ENCODE results near the gene ADAMTSL1. TPM values are rescaled to one million over a fixed set of nuclear protein-coding genes. Genes with fewer than 3 reads are reported as not detected.

Gene ADAMTSL1
- total RNA-seq, 2 donors from 2014 or later = not detected

DNA sequence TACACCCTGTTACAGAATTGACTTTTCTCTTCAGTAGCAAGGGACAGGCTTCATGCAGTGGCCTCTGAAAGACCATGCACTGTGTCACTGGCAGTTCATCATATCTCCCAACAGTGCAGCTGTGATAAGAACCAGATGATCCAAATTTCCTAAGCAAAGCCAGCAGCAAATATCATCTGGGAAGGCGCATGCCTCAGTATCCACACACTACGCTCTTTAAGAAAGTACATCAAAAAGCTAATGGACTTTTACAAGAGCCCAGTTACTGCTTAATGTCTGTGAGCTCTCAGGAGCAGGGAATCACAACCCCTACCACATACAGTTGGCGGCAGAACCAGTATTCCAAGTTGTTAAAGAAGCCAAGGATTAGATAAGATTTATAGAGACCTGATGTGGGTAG lies 25.1 kb downstream of the ADAMTSL1 start:
- no peak overlapping the region for H3K27ac Mint-ChIP-seq
- no peaks in the 10 kb centered on the region for H3K27me3 Mint-ChIP-seq (ENCODE audit: low read depth)
- H3K4me1 Mint-ChIP-seq (ENCODE audit: low read depth) = no peaks in the 10 kb centered on the region
- no peaks in the 10 kb centered on the region for H3K36me3 Mint-ChIP-seq (ENCODE audit: insufficient read depth in 2 of 2)
- DNase-seq = no peak
- ATAC-seq (replicated peaks in 1 of 2) = no peak
- H3K4me3 Mint-ChIP-seq = no peak overlapping the region
- no peaks in the 10 kb centered on the region for H3K9me3 Mint-ChIP-seq

GRCh38 chr9:18499980-18500379 lies 26.0 kb downstream of the ADAMTSL1 start:
- Mint-ChIP-seq H3K36me3 (ENCODE audit: insufficient read depth in 2 of 2) (no peaks in the 10 kb centered on the region), H3K27ac (no peak overlapping the region), H3K4me1 (ENCODE audit: low read depth) (no peaks in the 10 kb centered on the region), H3K9me3 (no peaks in the 10 kb centered on the region), H3K27me3 (ENCODE audit: low read depth) (no peaks in the 10 kb centered on the region), H3K4me3 (no peak overlapping the region)
- ATAC-seq (replicated peaks in 1 of 2) = no peak
- no peak for DNase-seq

GRCh38 chr9:18500451-18500850 lies 26.5 kb downstream of the ADAMTSL1 start:
- Mint-ChIP-seq H3K4me3 (no peak overlapping the region), H3K9me3 (no peaks in the 10 kb centered on the region), H3K27me3 (ENCODE audit: low read depth) (no peaks in the 10 kb centered on the region), H3K27ac (no peak overlapping the region), H3K4me1 (ENCODE audit: low read depth) (no peaks in the 10 kb centered on the region), H3K36me3 (ENCODE audit: insufficient read depth in 2 of 2) (no peaks in the 10 kb centered on the region)
- DNase-seq (no peak), ATAC-seq (replicated peaks in 1 of 2) (no peak)

GRCh38 chr9:18501949-18502348 lies 28.0 kb downstream of the ADAMTSL1 start:
- H3K4me3 Mint-ChIP-seq = no peak overlapping the region
- H3K4me1 Mint-ChIP-seq (ENCODE audit: low read depth) = no peaks in the 10 kb centered on the region
- no peaks in the 10 kb centered on the region for H3K36me3 Mint-ChIP-seq (ENCODE audit: insufficient read depth in 2 of 2)
- DNase-seq (no peak), ATAC-seq (replicated peaks in 1 of 2) (no peak)
- no peaks in the 10 kb centered on the region for H3K27me3 Mint-ChIP-seq (ENCODE audit: low read depth)
- H3K9me3 Mint-ChIP-seq = no peaks in the 10 kb centered on the region
- no peak overlapping the region for H3K27ac Mint-ChIP-seq

DNA sequence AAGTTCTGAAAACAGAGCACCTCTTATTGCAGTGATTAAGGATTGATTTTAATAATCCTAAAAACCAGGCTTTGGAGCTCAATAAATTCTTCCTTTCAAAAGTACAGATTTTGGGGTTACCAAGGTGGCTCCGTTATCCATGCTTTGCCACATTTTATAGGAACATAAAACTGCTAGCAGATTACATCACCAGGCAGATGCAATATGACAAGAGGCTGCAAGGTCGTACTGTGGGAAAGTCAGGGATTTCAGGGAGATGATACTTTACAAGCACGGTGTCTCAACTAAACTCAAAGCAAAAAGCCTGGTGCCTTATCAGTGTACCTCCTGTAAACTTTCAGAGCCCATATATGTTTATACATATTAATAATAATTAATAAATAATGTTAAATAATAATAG lies 28.6 kb downstream of the ADAMTSL1 start:
- no peaks in the 10 kb centered on the region for H3K9me3 Mint-ChIP-seq
- no peaks in the 10 kb centered on the region for H3K4me1 Mint-ChIP-seq (ENCODE audit: low read depth)
- no peak for ATAC-seq (replicated peaks in 1 of 2)

DNA sequence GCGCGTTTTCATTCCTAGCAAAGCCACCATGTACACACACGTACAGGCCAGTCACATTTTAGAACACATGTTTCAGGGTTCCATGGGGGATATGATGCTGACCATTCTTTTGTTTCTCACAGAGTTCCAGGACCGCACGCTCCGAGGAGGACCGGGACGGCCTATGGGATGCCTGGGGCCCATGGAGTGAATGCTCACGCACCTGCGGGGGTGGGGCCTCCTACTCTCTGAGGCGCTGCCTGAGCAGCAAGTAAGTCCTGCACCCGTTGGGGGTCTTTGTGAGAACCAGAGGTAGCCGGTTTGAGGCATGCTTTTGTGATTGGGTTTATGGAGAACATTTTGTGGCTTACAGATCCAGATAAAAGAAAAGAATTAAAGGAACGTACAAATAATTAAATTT lies 30.8 kb downstream of the ADAMTSL1 start:
- no peaks in the 10 kb centered on the region for H3K27me3 Mint-ChIP-seq (ENCODE audit: low read depth)
- no peak for DNase-seq
- no peak overlapping the region for H3K27ac Mint-ChIP-seq
- no peak for ATAC-seq (replicated peaks in 1 of 2)
- H3K4me1 Mint-ChIP-seq (ENCODE audit: low read depth) = no peaks in the 10 kb centered on the region
- no peaks in the 10 kb centered on the region for H3K36me3 Mint-ChIP-seq (ENCODE audit: insufficient read depth in 2 of 2)
- no peak overlapping the region for H3K4me3 Mint-ChIP-seq
- H3K9me3 Mint-ChIP-seq = no peaks in the 10 kb centered on the region

More for the DNA sequence above, 28.6 kb downstream of the ADAMTSL1 start:
- Mint-ChIP-seq H3K27ac (no peak overlapping the region), H3K27me3 (ENCODE audit: low read depth) (no peaks in the 10 kb centered on the region), H3K36me3 (ENCODE audit: insufficient read depth in 2 of 2) (no peaks in the 10 kb centered on the region), H3K4me3 (no peak overlapping the region)
- no peak for DNase-seq

DNA sequence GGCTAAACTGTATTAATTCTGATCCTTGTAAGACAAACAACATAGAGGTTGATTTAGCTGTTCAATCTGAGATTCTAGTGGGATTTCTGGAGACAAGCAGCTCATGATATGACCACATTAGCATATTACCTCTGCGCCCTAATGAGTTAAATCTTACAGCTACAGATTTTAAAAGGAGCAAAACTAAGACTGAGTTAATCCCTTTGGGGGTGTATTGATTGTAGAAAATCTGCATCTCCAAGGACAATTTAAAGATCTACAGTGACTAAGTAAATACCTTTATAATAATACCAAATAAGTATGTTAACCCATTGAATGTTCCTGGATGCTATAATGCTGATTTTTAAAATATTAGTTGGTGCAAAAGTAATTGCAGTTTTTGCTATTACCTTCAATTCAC lies 33.2 kb downstream of the ADAMTSL1 start:
- H3K36me3 Mint-ChIP-seq (ENCODE audit: insufficient read depth in 2 of 2) = no peaks in the 10 kb centered on the region
- no peaks in the 10 kb centered on the region for H3K4me1 Mint-ChIP-seq (ENCODE audit: low read depth)
- DNase-seq (no peak), ATAC-seq (replicated peaks in 1 of 2) (no peak)
- no peaks in the 10 kb centered on the region for H3K27me3 Mint-ChIP-seq (ENCODE audit: low read depth)
- H3K9me3 Mint-ChIP-seq = no peaks in the 10 kb centered on the region
- no peak overlapping the region for H3K27ac Mint-ChIP-seq
- H3K4me3 Mint-ChIP-seq = no peak overlapping the region

DNA sequence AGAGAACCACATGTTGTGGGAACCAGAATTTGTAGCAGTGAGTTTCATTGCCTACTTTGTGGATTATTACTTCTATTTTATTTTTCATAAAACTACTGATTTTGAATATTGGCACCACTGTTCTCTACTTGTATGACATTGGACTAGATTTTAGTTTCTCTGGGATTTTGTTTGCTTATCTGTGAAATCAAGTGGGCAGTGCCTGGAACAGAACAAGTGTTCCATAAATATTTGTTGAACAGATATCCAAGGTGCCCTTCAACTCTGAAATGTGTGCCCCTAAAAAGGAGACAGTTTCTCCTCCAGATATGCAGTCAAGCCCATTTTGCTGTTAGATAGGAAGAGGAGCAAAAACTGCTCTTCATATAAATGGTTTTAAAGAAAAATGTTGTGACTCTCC lies 42.6 kb downstream of the ADAMTSL1 start:
- Mint-ChIP-seq H3K9me3 (peaks cover 0 to 3% of the 10 kb centered on the region in 2 donors), H3K27ac (no peak overlapping the region), H3K27me3 (ENCODE audit: low read depth) (no peaks in the 10 kb centered on the region), H3K36me3 (ENCODE audit: insufficient read depth in 2 of 2) (no peaks in the 10 kb centered on the region), H3K4me1 (ENCODE audit: low read depth) (no peaks in the 10 kb centered on the region), H3K4me3 (no peak overlapping the region)
- ATAC-seq (replicated peaks in 1 of 2) (no peak), DNase-seq (no peak)

- no peak for ATAC-seq (replicated peaks in 1 of 2)
- H3K27me3 Mint-ChIP-seq (ENCODE audit: low read depth) = no peaks in the 10 kb centered on the region
- DNase-seq = no peak
- peaks cover 2 to 3% of the 10 kb centered on the region in 2 donors for H3K9me3 Mint-ChIP-seq
- no peaks in the 10 kb centered on the region for H3K36me3 Mint-ChIP-seq (ENCODE audit: insufficient read depth in 2 of 2)
- no peaks in the 10 kb centered on the region for H3K4me1 Mint-ChIP-seq (ENCODE audit: low read depth)
- no peak overlapping the region for H3K27ac Mint-ChIP-seq
- H3K4me3 Mint-ChIP-seq = no peak overlapping the region
Measured at GRCh38 chr9:18516965-18517364, 43.0 kb downstream of the ADAMTSL1 start.

- H3K4me1 Mint-ChIP-seq (ENCODE audit: low read depth) = no peaks in the 10 kb centered on the region
- no peak overlapping the region for H3K4me3 Mint-ChIP-seq
- no peaks in the 10 kb centered on the region for H3K27me3 Mint-ChIP-seq (ENCODE audit: low read depth)
- DNase-seq = no peak
- H3K9me3 Mint-ChIP-seq = peaks cover 2 to 3% of the 10 kb centered on the region in 2 donors
- no peak for ATAC-seq (replicated peaks in 1 of 2)
- H3K36me3 Mint-ChIP-seq (ENCODE audit: insufficient read depth in 2 of 2) = no peaks in the 10 kb centered on the region
- H3K27ac Mint-ChIP-seq = no peak overlapping the region
Measured at GRCh38 chr9:18520416-18521047, 46.6 kb downstream of the ADAMTSL1 start.

DNA sequence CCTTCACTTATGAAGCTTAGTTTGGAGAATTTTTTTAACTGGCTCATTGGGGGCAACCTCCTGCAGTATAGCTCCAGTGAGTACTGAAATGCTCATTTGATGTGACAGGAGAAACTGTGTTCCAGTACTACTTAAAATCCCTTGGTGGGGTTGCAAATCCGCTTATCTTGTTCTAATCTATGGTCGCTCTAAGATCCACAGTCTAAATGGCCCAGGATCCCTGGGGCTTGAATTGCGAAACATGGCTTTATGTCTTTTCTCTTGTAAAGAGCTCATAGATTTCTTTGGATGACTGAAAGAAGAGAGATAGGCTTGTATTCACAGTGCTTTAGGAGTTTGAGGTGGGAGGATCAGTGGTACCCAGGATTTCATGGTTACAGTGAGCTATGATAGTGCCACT lies 52.7 kb downstream of the ADAMTSL1 start:
- no peak overlapping the region for H3K4me3 Mint-ChIP-seq

DNA sequence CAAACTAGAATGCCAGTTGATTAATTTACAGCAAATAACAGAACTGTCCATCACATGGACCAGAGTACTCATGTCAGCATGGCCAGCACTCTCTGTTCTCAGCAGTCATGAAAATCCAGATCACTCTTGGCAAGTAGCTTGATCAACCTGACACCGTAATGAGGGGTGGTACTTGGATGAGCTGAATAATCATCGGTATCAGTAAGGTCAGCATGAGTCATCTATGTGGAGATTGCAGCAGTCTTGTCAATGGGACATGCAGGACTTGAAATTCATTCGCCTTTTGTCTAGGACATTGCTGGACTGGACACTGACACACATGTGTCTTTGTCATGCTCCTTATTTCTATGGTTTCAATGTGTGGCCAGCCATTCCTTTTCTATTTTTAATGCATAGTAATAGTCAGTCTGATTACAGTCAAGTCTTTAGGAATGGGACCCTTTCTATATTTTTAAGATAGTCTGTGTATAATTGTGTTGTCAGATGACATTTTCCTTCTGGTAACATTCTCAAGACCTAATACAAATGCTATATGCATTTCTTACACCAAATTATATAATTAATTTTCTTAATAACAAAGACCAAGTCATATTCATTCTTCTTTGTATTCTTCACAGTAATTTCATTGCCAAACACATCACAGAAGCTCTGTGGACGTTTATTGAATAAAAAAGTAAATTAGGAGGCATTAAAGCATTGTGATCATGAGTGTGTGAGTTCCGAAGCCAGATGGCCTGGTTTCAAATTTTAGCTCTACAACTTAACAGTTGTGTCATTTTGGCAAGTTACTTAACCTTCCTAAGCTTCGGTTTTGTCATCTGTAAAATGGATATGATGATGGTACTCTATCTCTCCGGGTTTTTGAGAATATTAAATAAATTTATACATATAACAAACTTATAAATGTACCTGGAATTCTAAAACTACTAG lies 57.4 kb downstream of the ADAMTSL1 start:
- no peak for DNase-seq
- ATAC-seq (replicated peaks in 1 of 2) = no peak
- H3K4me3 Mint-ChIP-seq = no peak overlapping the region
- H3K27ac Mint-ChIP-seq = no peak overlapping the region
- H3K9me3 Mint-ChIP-seq = peaks cover 17 to 19% of the 10 kb centered on the region in 2 donors
- H3K36me3 Mint-ChIP-seq (ENCODE audit: insufficient read depth in 2 of 2) = peaks cover 4 to 7% of the 10 kb centered on the region in 2 donors
- H3K4me1 Mint-ChIP-seq (ENCODE audit: low read depth) = no peaks in the 10 kb centered on the region
- H3K27me3 Mint-ChIP-seq (ENCODE audit: low read depth) = no peaks in the 10 kb centered on the region

More for the DNA sequence above, 52.7 kb downstream of the ADAMTSL1 start:
- Mint-ChIP-seq H3K9me3 (peaks cover 0 to 6% of the 10 kb centered on the region in 2 donors), H3K4me1 (ENCODE audit: low read depth) (no peaks in the 10 kb centered on the region), H3K27ac (no peak overlapping the region), H3K36me3 (ENCODE audit: insufficient read depth in 2 of 2) (no peaks in the 10 kb centered on the region), H3K27me3 (ENCODE audit: low read depth) (no peaks in the 10 kb centered on the region)
- DNase-seq (no peak), ATAC-seq (replicated peaks in 1 of 2) (no peak)

DNA sequence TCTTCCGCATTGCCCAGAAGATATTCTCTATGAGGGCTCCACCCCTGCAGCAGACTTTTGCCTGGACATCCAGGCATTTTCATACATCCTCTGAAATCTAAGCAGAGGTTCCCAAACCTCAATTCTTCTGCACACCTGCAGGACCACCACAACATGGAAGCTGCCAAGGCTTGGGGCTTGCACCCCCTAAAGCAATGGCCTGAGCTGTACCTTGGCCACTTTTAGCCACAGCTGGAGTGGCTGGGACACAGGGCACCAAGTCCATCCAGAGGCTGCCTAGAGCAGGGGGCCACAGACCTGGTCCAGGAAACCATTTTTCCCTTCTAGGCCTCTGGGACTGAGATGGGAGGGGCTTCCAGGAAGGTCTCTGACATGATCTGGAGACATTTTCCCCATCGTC lies 60.7 kb downstream of the ADAMTSL1 start:
- ATAC-seq (replicated peaks in 1 of 2) = no peak
- Mint-ChIP-seq H3K9me3 (peaks cover 19 to 20% of the 10 kb centered on the region in 2 donors), H3K4me3 (no peak overlapping the region), H3K4me1 (ENCODE audit: low read depth) (no peaks in the 10 kb centered on the region), H3K36me3 (ENCODE audit: insufficient read depth in 2 of 2) (peaks cover 4 to 7% of the 10 kb centered on the region in 2 donors), H3K27me3 (ENCODE audit: low read depth) (no peaks in the 10 kb centered on the region), H3K27ac (no peak overlapping the region)
- no peak for DNase-seq
